PC-3 (cell line): Measurements from ENCODE around the gene RAB7A. TPM values are rescaled to one million over a fixed set of nuclear protein-coding genes. Genes with fewer than 3 reads are reported as not detected.

Source experiments
- ATAC-seq: fragments of 200-7000 bp; cut with Tn5 transposase; 2 replicates; pipeline ENCODE4 v1.9.1; 2020; ENCODE audit warnings: mild to moderate bottlenecking, moderate library complexity
- BruUV-seq: library from RNA; stranded (reverse); fragments of 400-500 nt; replicated peaks from 2 replicates; lab custom pipeline; 2021; lab: Mats Ljungman, UMichigan
- CTCF ChIA-PET: fragments of 300-600 bp; sonication (Branson Sonifier 250); formaldehyde crosslinking; loops from one replicate; lab custom pipeline; 2022; ENCODE audit warnings: antibody characterized with exemption; lab: Charles Lee
- POLR2A ChIA-PET: fragments of 300-600 bp; sonication (Branson Sonifier 250); formaldehyde crosslinking; loops from one replicate; lab custom pipeline; 2022; ENCODE audit warnings: antibody characterized with exemption; ENCODE audit not compliant: unreplicated experiment; lab: Charles Lee
- DNase-seq: peaks from one replicate; pipeline ENCODE4 v3.0.0-alpha.2; 2015
- H2AFZ ChIP-seq: fragments of 300-600 bp; sonication (generic); 2 replicates; pipeline ENCODE4 v1.6.0; 2016; ENCODE audit warnings: antibody characterized with exemption, low read length
- H3F3A ChIP-seq: fragments of 300-600 bp; sonication (generic); one replicate; pipeline ENCODE4 v1.6.0; 2017; ENCODE audit warnings: antibody characterized with exemption, low read length, control low read depth, mild to moderate bottlenecking; ENCODE audit not compliant: unreplicated experiment
- H3K27ac ChIP-seq: fragments of 300-600 bp; sonication (generic); 2 replicates; pipeline ENCODE4 v1.5.1; 2016; ENCODE audit warnings: mild to moderate bottlenecking, low read length
- H3K27me3 ChIP-seq: fragments of 300-600 bp; sonication (generic); 2 replicates; pipeline ENCODE4 v1.6.1; 2016; ENCODE audit warnings: low read length, mixed read lengths
- H3K36me3 ChIP-seq: fragments of 300-600 bp; sonication (generic); 2 replicates; pipeline ENCODE4 v1.6.1; 2016; ENCODE audit warnings: low read depth, mixed run types, low read length, mixed read lengths
- H3K4me1 ChIP-seq: fragments of 300-600 bp; sonication (generic); 2 replicates; pipeline ENCODE4 v1.5.1; 2016; ENCODE audit warnings: low read length; ENCODE audit not compliant: insufficient read depth
- H3K4me2 ChIP-seq: fragments of 300-600 bp; sonication (generic); 2 replicates; pipeline ENCODE4 v1.6.0; 2016; ENCODE audit warnings: low read length
- H3K4me3 ChIP-seq: fragments of 300-600 bp; sonication (generic); 2 replicates; pipeline ENCODE4 v1.5.1; 2016; ENCODE audit warnings: mild to moderate bottlenecking, low read length, mixed read lengths
- H3K79me2 ChIP-seq: fragments of 300-600 bp; sonication (generic); 2 replicates; pipeline ENCODE4 v1.6.1; 2017; ENCODE audit warnings: low read length, mixed read lengths
- H3K9ac ChIP-seq: fragments of 300-600 bp; sonication (generic); 2 replicates; pipeline ENCODE4 v1.6.0; 2016; ENCODE audit warnings: mild to moderate bottlenecking, low read length
- H3K9me2 ChIP-seq: fragments of 300-600 bp; sonication (generic); replicated peaks from 2 replicates; pipeline ENCODE4 v1.6.1; 2016; ENCODE audit warnings: mixed run types, low read length, mixed read lengths
- H3K9me3 ChIP-seq: fragments of 300-600 bp; sonication (generic); 2 replicates; pipeline ENCODE4 v1.6.1; 2016; ENCODE audit warnings: low read length, mixed read lengths
- H4K20me1 ChIP-seq: fragments of 300-600 bp; sonication (generic); 2 replicates; pipeline ENCODE4 v1.6.1; 2016; ENCODE audit warnings: low read length, mixed read lengths
- CTCF ChIP-seq: fragments of 300-600 bp; sonication (generic); conservative IDR thresholded peaks from 2 replicates; pipeline ENCODE4 v1.5.1; 2017; ENCODE audit warnings: antibody characterized with exemption, low read depth, mild to moderate bottlenecking, low read length
- EZH2 ChIP-seq: fragments of 300-600 bp; sonication (generic); IDR thresholded peaks from one replicate; pipeline ENCODE4 v1.6.1; 2017; ENCODE audit warnings: antibody characterized with exemption, mild to moderate bottlenecking, low read length; ENCODE audit not compliant: unreplicated experiment
- EZH2phosphoT487 ChIP-seq: fragments of 300-600 bp; sonication (generic); IDR thresholded peaks from 2 replicates; pipeline ENCODE4 v1.6.1; 2018; ENCODE audit warnings: mild to moderate bottlenecking, antibody characterized with exemption, low read length, borderline replicate concordance
- intact Hi-C: fragments of 100-400 bp; cut with micrococcal nuclease; formaldehyde crosslinking; loops from 2 replicates; pipeline ENCODE4 v1.9.0; 2023
- total RNA-seq: library from RNA; depleted of rRNA; stranded (reverse); fragments of >200 nt; gene quantifications from 2 replicates; pipeline ENCODE4 v1.2.3, GENCODE V29; 2014

The RAB7A gene
- total RNA-seq, 1 experiment from 2014 or later: 48.0 TPM

DNA sequence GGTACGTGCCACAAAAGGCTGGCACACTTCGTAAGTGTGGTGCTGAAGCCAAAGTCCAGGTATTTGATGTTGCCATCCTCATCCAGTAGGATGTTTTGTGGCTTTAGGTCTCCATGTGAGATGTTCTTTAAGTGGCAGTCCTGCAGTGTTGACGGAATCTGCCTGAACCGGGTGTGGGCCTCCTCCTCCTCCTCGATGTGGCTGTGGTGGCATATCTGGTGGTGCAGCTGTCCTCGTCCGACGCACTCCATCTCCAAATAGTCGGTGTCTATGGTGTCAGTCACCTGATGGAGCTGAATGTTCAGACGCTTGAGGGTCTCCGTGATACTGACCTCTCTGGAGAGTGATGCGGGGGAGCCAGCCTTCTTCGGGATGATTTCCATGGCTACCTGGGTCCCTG lies 123.0 kb downstream of the RAB7A start:
- Histone ChIP-seq H4K20me1 (no peaks in the 10 kb centered on the region), H3K79me2 (no peaks in the 10 kb centered on the region), H3K27ac (no peak overlapping the region), H3K27me3 (no peaks in the 10 kb centered on the region), H3K36me3 (no peaks in the 10 kb centered on the region), H3K4me2 (no peak overlapping the region), H3K9me2 (no peaks in the 10 kb centered on the region), H3F3A (no peaks in the 10 kb centered on the region), H3K9ac (no peak overlapping the region), H3K4me3 (no peak overlapping the region), H2AFZ (no peak overlapping the region), H3K9me3 (no peaks in the 10 kb centered on the region), H3K4me1 (no peaks in the 10 kb centered on the region)
- no TSS peak for BruUV-seq
- intact Hi-C loops: no loop called here
- ChIA-PET CTCF (no interaction called here), POLR2A (no interaction called here)
- DNase-seq (no peak), ATAC-seq (no peak)
- TF ChIP-seq EZH2phosphoT487: no peak
- TF ChIP-seq CTCF: no peak
- TF ChIP-seq EZH2: no peak

DNA sequence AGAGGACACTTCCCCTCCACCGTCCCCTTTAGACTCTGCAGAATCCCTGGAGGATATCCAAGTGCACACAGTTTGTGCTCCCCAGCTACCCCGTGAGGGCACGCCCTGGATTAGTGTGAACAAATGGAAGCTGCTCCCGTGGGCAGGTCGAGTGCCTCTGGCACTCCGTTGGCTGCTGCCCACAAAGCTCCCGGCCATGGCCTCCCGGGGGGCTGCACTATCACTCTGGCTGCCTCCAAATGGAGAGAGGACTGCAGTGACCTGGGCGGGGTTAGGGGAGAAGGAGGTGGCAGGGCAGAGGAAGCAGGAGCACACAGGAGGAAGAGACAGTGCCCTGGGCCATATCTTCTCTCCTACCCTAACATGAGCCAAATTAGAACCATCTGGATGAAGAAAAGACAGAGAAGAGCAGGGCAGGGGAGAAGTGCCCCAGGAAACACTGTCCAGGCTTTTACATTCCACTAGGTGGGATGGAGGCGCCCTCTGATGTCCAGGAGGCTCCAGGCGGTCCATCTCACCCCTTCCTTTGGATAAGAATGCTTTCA lies 124.0 kb downstream of the RAB7A start:
- Histone ChIP-seq H3K4me1 (no peaks in the 10 kb centered on the region), H3K4me2 (no peak overlapping the region), H3K9me3 (0 out of 2 replicates have a peak, but pooled peaks cover 1% of the 10 kb centered on the region), H3K36me3 (no peaks in the 10 kb centered on the region), H3F3A (no peaks in the 10 kb centered on the region), H3K27me3 (no peaks in the 10 kb centered on the region), H2AFZ (no peak overlapping the region), H4K20me1 (no peaks in the 10 kb centered on the region), H3K4me3 (no peak overlapping the region), H3K27ac (no peak overlapping the region), H3K79me2 (no peaks in the 10 kb centered on the region), H3K9me2 (no peaks in the 10 kb centered on the region), H3K9ac (no peak overlapping the region)
- no peak; the same call in 1 of the 2 replicates for ATAC-seq
- no TSS peak for BruUV-seq
- no peak for TF ChIP-seq EZH2phosphoT487
- 0 out of 2 replicates have a peak, but pooled peaks have one; percentile 21 for TF ChIP-seq CTCF
- intact Hi-C loops: no loop called here
- peak; percentile 3 for DNase-seq
- ChIA-PET CTCF (no interaction called here), POLR2A (no interaction called here)

- BruUV-seq: no TSS peak
- intact Hi-C loops: no loop called here
- Histone ChIP-seq H3K4me3 (no peak overlapping the region), H3K9me3 (0 out of 2 replicates have a peak, but pooled peaks cover 5% of the 10 kb centered on the region), H4K20me1 (no peaks in the 10 kb centered on the region), H3K4me2 (no peak overlapping the region), H3K4me1 (no peaks in the 10 kb centered on the region), H2AFZ (no peak overlapping the region), H3K9me2 (no peaks in the 10 kb centered on the region), H3K36me3 (no peaks in the 10 kb centered on the region), H3K79me2 (no peaks in the 10 kb centered on the region), H3K27ac (no peak overlapping the region), H3F3A (no peaks in the 10 kb centered on the region), H3K9ac (no peak overlapping the region), H3K27me3 (no peaks in the 10 kb centered on the region)
- DNase-seq: no peak
- no peak for ATAC-seq
- POLR2A ChIA-PET: no interaction called here
- CTCF ChIA-PET: no interaction called here
- TF ChIP-seq CTCF (0 out of 2 replicates have a peak, but pooled peaks have one; percentile 1), EZH2 (no peak)
Observed at GRCh38 chr3:128850544-128850943, 124.6 kb downstream of the RAB7A start.
